Activated CD4-positive, alpha-beta T cell treated with anti-CD3 and anti-CD28 coated beads, Interleukin-2, amount 50 U/mL, for 1 hour (primary cell): ENCODE measurements around the gene OTOGL.
"Not testable (repeated sequence)": the region's sequence is repeated elsewhere in the genome, so short reads cannot be mapped to it uniquely, and the experiment has no call there.

Source experiments
- DNase-seq: peaks from one replicate; pipeline ENCODE4 v3.0.0-alpha.2; 2020

The OTOGL gene

DNA sequence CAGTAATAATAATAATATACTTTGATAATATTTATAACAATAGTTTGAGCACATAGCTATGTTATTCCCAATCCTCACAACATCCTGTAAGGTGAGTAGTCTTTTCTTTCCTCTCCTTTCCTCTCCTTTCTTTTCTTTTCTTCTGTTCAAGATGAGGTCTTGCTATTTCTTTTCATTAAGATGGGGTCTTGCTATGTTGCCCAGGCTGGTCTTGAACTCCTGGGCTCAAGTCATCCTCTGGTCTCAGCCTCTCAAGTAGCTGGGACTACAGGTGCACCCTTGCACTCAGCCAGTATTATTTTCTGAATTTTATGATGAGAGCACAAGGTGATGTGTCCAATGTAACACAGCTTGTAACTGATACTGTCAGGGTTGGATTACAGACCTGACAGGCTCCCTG is 134.6 kb downstream of the OTOGL start:
- DNase-seq: no peak

DNA sequence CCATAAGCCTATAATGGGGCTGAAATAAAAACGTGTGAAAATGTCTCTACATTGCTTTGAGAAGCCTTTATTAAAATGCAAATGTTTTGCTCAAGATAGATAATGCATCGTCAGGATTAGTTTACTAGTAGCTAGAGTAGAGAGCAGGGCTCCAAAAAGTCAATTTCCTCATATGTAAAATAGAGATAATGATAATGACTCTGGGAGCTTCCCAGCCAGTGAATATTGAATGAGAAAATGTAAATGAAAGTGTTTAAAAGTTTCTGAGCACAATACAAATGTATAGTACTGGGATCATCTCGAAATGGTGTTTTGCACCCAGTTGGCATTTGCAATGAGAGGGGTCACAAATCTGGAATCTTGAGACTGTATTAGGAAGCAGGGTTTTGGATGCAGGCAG is 135.3 kb downstream of the OTOGL start:
- DNase-seq: no peak

DNA sequence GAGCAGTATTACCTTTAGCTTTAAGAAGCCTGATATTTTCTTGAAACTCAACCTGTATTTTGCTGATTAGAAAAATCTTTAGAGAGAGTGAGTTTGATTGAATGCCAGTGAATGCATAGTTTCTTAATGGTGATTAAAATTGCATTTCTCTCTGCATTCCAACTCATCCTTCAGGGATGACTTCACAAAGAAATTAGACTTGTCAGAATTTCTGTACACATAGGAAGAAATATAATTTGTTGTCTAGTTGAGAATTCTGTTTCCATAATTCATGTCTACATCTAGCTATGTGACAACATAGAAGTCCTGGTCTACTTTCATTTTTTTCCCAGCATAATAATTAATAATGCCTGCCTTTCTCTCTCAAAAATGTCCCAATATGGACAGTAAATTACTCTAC is 136.6 kb downstream of the OTOGL start:
- no peak for DNase-seq

DNA sequence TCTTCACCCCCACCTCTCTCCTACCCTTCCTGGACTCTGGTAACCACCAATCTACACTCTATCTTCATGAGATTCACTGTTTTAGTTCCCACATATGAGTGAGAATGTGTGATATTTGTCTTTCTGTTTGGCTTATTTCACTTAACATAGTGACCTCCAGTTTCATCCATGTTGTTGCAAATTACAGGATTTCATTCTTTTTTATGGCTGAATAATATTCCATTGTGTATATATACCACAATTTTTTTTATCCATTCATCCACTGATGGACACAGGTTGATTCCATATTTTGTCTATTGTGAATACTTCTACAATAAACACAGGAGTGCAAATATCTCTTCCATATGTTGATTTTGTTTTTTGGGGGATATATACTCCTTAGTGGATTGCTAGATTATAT is 140.5 kb downstream of the OTOGL start:
- DNase-seq: no peak

DNA sequence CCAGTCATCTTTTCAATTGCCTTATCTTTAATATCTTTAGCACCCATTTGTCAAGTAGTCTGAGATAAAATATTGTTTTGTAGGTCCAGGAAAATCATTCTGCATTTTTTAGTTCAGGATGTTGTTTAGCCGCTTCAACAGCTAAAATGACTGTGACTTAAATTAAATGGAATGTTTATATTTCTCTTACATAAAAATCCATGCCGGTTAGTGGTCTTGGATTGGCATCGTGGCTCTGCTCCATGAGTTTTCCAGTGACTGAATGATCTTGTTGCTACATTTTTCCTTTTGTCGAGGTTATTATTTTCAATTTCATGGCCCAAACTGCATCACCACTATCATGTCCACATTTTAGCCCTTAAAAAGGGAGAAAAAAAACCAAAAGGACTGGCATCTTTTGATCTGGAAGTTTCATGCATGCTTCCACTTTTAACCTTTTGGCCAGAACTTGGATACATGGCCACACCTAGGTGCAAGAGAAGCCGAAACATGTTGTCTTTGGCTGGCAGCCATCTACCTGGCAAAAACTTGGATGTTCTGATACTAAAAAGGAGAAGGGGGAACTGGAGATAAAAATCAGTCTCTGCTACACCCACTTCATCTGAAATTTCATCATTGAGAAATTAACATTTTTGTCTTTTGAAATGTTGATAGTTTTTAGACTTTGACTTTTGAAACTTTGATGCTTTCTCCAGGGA is 142.4 kb downstream of the OTOGL start:
- DNase-seq: no peak

DNA sequence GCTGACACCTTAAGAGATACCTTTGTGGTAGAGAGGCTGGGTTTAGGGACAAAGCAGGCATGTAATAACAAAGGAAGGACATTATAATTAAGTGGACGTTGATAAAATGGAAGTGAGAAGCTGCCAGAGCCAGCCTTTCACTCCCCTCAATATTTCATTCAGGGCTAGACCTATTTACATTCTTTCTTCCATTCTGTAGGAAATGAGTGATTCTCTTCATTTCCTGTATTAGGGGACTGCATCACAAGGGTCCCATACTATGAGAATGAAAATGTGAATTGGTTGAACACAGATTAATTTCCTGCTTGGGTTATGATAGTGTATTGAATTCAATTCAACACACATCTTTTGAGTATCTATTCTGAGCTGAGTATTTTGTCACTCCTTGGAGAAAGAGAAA is 143.0 kb downstream of the OTOGL start:
- no peak for DNase-seq

DNA sequence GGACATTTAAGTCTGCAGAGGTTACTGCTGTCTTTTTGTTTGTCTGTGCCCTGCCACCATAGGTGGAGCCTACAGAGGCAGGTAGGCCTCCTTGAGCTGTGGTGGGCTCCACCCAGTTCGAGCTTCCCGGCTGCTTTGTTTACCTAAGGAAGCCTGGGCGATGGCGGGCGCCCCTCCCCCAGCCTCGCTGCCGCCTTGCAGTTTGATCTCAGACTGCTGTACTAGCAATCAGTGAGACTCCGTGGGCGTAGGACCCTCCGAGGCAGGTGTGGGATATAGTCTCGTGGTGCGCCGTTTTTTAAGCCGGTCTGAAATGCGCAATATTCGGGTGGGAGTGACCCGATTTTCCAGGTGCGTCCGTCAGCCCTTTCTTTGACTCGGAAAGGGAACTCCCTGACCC is 150.2 kb downstream of the OTOGL start:
- DNase-seq: not testable (repeated sequence)

DNA sequence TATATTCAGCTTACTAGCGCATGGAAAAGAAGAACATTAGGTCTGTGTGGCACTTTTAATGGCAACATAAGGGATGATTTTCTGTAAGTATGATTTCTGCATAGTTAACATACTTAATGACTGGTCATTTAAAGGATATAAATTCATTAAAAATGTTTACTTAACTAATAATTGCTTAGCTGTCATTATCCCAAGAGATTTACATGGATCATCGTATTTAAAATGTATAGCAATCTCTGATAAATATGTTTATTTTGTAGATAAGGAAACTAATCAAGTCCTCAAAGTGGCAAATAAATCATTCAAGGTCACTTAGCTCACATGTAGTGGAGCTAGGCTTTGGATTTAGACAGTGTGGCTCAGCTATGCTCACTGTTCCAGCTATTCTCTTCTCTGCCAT is 158.6 kb downstream of the OTOGL start:
- no peak for DNase-seq

DNA sequence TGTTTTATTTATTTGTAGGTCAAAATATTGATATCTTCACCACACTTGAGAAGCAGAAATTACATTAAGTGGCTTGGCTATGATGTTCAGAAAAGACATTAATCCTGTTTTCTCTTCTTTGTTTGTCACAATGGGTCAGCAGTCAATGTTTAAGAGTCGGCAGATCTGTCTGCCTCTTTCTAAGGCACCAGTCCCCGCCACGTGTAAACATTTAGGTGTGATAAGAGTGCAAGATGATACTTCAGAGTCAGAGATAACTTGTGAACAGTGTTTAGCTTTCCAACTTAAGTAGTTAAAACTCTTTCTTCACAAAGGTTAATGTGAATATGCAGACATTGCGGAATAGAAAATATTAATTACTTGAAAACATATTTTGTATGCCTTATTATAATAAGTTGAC is 160.9 kb downstream of the OTOGL start:
- no peak for DNase-seq

DNA sequence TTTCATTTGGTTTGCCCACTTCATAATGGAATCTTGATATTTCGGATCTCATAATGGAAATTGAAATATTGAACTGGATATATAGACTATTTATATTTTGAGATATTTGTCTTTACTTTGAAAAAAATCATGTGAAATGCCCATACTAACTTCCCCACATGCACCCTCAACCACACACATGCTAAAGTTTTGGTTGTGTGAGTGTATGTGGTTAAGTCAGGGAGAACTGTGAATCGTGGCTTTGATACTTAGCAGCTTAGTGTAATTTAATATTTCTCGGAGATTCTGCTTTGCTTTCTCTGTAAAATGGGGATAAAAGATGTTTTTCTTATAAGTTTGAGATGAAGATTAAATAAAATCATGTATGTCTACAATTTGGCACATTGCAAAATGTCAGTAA is 162.1 kb downstream of the OTOGL start:
- DNase-seq: no peak

DNA sequence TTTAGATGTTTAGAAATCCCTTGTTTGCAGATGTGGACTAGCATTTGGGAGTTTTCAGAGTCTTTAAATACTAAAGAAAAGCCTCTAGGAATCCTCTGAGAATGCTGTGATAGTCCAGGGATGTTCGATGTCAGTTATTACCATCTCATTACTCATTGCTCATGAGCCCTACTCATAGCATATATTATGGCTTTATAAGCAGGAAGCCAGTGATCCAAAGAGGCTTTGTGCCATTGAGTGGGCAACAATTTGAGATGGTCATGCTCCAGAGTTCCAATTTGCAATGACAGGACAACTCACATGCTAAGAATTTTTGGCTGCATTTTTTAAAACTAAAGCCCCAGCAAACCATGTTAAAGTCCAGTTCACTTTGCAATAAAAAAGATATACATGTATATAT is 163.0 kb downstream of the OTOGL start:
- DNase-seq: no peak

DNA sequence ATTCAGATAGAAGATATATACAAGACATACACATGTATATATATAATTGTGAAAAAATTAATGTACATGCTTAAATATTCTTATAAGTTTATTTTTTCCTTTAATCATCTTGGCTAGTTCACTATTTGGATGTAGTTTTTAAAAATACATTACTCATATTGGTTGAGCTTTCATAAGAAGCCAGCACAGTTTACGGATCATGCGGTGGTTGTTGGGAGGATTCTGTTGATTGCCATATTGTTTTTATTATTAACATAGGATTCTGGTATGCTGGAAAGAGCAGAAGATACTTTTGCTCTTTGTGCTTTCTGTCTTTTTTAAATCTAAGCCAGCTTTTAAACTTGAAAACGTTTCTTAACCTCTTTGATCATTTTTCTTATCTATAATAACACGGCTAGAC is 163.4 kb downstream of the OTOGL start:
- no peak for DNase-seq

DNA sequence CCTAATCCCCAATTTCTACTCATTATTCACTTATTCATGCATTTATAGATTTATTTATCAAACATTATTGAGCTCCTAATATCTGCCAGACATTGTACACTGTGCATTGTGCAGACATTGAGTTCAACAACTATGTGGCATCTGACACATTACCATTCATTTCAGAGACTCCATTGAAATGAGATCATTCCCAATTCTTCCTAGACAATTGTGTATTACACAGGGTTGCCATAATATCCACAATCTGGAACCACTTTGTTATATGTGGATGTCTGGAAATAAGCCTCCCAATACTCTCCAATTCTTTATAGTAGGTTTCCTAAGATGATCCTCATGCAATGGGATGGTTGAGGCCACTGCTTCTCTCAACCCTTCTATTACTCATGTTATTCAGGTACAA is 165.0 kb downstream of the OTOGL start:
- no peak for DNase-seq

DNA sequence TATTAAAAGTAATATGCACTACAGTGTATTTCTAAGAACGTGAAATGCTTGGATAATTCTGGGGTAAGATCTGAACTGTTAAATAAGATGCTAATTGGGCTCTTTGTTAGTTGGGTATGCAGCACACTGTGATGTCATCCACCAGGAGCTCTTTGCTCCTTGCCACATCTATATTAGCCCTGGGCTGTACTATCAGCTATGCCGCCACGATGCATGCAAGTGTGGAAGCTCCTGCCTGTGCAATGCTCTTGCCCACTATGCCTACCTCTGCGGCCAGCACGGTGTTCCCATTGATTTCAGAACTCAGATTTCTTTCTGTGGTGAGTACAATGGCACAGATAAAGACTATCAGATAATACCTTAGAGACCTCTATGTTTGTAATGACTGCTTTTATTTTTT is 165.6 kb downstream of the OTOGL start:
- DNase-seq: no peak

DNA sequence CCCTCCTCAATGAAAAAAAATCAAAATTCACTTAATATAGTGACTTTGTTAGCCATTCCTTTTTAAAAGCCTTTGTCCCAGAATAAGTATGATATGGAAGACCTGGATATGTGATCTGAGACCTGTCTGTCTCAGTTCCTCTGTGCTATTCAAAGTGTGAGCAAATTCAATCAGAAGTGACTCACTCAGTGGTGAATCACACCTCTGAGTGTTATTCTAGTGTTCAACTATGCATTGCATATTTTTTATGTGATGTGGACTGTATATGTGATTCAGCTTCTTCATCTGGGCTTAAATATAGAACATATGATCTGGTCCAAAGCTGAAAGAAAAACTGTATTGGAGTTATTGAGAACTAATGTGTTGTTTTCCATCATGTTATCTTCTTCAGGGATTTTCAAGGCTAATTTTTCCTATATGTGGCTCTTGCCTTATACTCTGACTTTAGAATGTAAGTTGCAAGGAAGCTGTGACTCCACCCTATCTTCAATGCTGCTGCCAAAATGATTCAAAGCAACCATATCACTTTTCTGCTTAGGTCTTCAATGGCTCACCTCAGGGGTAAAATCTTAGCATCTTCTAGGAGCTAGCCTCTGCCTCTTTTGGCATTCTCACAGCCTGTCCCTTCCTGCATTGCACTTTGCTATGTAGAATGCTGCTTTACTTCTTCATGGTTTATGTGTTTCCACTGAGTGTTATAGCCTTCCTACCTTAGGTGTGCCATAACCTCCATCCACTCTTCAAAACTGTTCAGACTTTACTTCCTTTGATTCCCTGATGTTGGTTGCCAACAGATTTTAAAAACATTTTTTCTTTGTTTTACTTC is 169.8 kb downstream of the OTOGL start:
- no peak for DNase-seq

DNA sequence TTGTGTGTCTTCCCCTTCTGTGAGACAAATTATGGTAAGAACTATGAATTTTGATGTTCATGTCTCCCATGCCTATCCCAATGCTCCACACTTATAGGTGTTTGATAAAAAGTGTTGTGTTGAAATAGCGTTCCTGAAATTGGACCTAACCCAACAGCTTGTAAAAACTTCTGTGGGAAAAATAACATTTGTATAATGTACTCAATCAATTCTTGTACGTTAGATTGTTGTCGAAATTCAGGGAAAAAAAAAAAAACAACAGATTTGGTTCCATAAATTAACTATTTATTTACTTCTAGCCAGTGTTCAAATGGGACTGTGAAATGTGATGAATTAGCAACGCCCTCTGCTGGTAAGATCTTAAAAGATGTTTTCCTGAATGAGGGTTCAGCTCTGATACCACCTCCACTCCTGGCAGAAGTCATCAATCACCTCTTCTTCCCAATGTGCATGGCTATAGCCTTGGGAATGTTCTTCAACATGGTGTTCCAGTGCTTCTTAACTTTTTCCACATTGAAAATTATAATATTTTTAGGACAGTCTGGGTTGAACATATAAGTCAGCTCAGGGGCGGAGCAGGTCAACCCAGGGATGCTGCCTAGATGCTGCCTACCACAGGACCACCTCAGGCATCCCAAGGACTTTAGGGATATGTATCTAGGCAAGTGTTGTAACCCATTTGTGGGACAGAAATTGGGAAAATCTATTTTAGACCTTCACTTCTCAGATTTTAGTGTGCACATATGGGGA is 170.6 kb downstream of the OTOGL start:
- no peak for DNase-seq

DNA sequence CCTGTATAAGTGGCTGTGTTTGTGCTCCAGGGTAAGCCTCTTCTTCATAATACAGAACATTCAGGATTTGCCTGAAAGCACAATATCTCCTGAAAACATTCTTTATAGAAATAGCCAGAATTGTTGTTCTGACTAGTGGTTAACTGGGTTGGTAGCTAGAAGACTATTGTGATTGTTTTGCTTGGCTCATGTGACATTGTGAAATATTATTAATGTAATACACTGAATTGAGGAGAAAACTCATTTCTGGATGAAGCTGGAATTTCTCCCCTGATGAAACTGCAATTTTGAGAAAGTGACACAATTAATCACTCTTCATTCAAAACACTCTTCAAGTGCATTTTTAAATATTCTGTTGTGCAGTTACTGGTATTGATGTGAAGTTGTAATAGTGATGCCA is 172.4 kb downstream of the OTOGL start:
- DNase-seq: no peak

DNA sequence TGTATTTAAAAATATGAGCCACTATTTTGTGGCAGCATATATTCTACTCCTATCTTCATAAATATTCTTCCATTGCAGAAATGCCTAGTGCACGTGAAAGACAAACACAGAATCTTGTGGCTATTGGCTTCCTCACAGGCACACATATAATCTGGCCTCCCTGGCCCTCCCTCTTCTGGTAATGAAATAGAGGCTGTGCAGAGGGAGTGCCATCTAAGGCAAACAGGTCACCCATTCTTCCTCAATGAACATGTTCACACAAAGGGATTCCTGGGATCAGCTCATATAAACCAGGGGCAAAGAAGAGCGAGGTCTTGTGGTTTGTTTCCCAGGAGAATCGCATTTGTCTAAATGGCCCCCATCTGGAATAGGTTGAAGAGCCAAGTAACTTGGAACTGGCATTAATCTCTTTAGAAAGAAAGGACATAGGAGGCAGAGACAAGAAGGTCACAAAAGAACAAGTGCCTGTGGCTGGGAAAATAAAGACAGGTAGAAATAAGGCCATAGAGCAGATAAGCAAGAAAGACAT is 173.1 kb downstream of the OTOGL start:
- DNase-seq: no peak

DNA sequence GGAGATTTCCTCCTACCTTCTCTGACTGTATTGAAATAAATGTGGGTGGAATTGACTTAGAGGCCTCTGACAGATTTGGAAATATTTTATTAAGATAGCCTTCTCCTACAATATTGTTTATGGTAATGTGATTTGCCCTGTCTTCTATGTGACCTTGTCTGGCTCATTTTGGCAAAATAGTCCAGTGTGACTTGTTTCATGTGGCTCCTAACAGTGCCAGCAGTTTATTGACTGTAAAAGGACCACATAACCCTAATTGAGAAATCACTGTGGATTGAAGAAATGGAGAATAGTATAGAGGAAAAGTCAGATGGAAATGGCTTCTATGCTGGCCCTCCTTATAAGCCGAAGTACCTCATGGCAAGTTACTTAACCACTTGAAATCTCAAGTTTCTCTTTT is 173.8 kb downstream of the OTOGL start:
- DNase-seq: no peak

DNA sequence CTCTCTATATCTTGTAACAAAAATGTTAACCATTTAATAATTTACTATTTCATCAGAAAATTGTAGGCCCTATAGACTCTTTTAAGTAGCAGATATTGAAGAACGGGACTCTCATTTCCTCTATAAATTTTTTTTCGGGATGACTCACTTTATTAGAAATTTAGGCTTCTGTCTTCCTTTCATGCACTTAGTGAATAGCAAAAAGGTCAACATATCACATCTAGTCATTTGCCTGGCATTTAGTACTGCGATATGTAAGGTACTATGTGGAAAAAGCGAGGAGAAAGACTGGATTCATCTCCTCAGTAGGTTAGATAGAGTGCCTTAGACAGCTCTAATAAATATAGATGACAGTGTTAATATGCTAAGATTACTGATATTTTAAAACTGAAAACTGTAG is 178.4 kb downstream of the OTOGL start:
- DNase-seq: no peak

DNA sequence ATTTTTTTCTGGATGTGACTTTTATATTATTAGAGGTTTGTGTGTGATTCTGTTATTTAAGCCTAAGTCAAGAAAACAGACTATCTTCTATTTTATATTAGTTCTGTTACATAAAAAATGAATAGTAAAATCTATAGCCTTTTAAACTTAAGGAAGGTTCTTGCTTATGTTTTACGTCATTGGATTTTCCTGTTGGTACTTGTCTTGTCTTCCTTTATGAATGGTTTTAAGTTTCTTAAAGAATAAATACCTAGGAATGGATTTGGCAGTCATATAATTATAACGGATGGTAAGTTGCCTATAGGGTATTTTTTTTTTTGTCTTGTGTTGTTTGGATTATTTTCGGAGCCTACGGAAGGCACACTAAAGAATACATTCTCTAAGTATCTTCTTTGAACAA is 182.9 kb downstream of the OTOGL start:
- DNase-seq: no peak

DNA sequence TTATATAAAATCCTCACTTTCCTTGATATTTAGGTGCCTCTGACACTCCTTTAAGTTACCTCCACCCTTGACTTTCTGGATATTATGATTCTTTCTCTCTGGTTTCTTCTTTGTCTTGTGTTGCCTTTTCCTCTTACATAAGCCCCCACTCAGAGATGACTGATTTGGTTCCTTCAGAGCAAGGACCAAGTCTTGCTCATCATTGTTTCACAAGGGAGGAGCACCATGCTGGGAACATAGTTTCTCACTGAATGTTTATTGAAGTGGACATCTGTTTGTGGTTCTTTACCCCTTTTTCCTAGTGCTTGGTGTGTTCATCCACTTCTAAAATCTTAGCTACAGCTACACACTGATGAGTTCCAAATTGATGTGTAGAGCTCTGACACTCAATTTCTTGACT is 183.4 kb downstream of the OTOGL start:
- no peak for DNase-seq

DNA sequence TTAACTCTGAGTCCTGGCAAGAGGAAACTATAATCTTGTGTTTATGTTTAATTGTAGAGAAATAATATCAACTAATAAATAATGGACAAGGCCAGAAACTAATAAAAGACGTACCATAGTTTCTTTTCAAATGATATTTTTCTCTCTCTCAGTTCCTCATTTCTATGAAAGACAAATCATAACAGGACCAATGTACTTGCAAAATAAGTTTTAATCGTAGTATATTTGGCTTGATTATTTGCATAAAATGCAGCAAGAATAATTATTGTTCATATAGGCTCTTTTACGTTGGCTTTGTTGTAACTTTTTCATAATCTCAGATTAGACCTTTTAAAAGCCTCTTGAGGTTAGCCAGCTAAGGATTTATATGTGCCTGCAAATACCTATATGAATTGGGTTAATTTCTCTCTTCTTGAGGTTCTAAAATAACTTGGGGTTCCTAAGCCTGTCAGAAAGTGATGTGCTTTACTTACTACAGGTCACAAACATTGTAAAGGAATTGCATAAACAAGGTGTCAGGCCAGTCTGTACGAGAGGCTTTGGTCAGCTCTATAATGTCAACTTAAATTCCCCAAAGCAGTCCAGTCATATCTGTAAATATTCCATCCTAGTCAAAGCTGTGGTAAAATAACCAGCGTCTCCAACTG is 191.9 kb downstream of the OTOGL start:
- DNase-seq: no peak
